ENCODE results near the gene TRAF3IP3. TPM values are rescaled to one million over a fixed set of nuclear protein-coding genes. Genes with fewer than 3 reads are reported as not detected.

Gene TRAF3IP3
- total RNA-seq, 1 experiment from 2014 or later: not detected

DNA sequence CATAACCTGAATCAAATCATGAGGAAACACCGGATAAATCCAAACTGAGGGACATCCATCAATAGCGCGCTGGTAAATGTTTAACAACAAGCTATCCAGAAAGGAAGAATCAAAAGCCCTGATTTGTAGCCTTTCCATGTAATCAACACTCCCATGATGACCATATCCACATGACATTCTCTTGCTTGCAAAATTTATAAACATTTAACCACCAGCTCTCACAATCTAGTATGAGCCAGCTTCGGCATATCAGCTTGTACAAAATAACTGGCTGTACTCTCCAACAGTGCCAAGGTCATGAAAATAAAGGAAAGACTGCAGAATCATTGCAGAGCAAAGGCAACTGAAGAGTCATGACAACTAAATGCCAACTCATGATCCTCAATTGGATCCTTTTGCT lies 35.5 kb upstream of the TRAF3IP3 start:
- intact Hi-C loops (cut with micrococcal nuclease; ENCODE audit: unreplicated experiment): no loop called here
- Histone ChIP-seq H3K9me3 (no peaks in the 10 kb centered on the region), H3K4me3 (ENCODE audit: low read depth, low read length) (no peak overlapping the region), H3K27me3 (replicated peaks; ENCODE audit: control insufficient read depth, insufficient read depth, low read length) (no peaks in the 10 kb centered on the region), H3K36me3 (ENCODE audit: control insufficient read depth, insufficient read depth, low read length) (no peaks in the 10 kb centered on the region), H3K4me1 (no peaks in the 10 kb centered on the region)
- Mint-ChIP-seq H3K27ac (ENCODE audit: unreplicated experiment) (no peak overlapping the region), H3K4me1 (ENCODE audit: low read depth, unreplicated experiment) (no peaks in the 10 kb centered on the region), H3K36me3 (ENCODE audit: insufficient read depth, unreplicated experiment) (no peaks in the 10 kb centered on the region), H3K27me3 (ENCODE audit: insufficient read depth, unreplicated experiment) (peaks cover 18% of the 10 kb centered on the region), H3K9me3 (ENCODE audit: unreplicated experiment) (no peaks in the 10 kb centered on the region), H3K4me3 (ENCODE audit: unreplicated experiment) (no peak overlapping the region)
- ChIA-PET POLR2A (no interaction called here), CTCF (no interaction called here)
- no peak for DNase-seq
- TF ChIP-seq, protein P1, sequence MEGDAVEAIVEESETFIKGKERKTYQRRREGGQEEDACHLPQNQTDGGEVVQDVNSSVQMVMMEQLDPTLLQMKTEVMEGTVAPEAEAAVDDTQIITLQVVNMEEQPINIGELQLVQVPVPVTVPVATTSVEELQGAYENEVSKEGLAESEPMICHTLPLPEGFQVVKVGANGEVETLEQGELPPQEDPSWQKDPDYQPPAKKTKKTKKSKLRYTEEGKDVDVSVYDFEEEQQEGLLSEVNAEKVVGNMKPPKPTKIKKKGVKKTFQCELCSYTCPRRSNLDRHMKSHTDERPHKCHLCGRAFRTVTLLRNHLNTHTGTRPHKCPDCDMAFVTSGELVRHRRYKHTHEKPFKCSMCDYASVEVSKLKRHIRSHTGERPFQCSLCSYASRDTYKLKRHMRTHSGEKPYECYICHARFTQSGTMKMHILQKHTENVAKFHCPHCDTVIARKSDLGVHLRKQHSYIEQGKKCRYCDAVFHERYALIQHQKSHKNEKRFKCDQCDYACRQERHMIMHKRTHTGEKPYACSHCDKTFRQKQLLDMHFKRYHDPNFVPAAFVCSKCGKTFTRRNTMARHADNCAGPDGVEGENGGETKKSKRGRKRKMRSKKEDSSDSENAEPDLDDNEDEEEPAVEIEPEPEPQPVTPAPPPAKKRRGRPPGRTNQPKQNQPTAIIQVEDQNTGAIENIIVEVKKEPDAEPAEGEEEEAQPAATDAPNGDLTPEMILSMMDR (IDR thresholded peaks at IDR 0.05; ENCODE audit: insufficient read depth in 1 of 2, low read depth in 1 of 2, low read length in 1 of 2, severe bottlenecking in 1 of 2, unreplicated experiment in 1 of 2): no peak
- BruUV-seq (replicated peaks): no TSS peak

DNA sequence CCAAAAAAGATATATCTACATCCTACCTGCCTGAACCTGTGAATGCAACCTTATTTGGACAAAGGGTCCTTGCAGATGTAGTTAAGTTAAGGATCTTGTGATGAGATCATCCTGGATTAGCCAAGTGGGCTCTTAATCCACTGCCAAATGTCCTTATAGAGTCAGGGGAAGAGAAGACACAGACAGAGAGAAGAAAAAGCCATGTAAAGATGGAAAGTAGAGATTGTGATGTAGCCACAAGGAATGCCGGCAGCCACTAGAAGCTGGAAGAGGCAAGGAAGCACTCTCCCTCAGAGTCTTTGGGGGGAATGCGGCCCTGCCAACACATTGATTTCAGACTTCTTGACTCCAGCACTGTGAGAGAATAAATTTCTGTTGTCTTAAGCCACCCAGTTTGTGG lies 35.0 kb upstream of the TRAF3IP3 start:
- ChIA-PET CTCF (no interaction called here), POLR2A (no interaction called here)
- Histone ChIP-seq H3K9me3 (no peaks in the 10 kb centered on the region), H3K4me1 (no peaks in the 10 kb centered on the region), H3K27me3 (replicated peaks; ENCODE audit: control insufficient read depth, insufficient read depth, low read length) (no peaks in the 10 kb centered on the region), H3K4me3 (ENCODE audit: low read depth, low read length) (no peak overlapping the region), H3K36me3 (ENCODE audit: control insufficient read depth, insufficient read depth, low read length) (no peaks in the 10 kb centered on the region)
- H3K36me3 Mint-ChIP-seq (ENCODE audit: insufficient read depth, unreplicated experiment): no peaks in the 10 kb centered on the region
- H3K4me3 Mint-ChIP-seq (ENCODE audit: unreplicated experiment): no peak overlapping the region
- H3K27ac Mint-ChIP-seq (ENCODE audit: unreplicated experiment): no peak overlapping the region
- DNase-seq: no peak
- BruUV-seq (replicated peaks): no TSS peak
- H3K4me1 Mint-ChIP-seq (ENCODE audit: low read depth, unreplicated experiment): no peaks in the 10 kb centered on the region
- TF ChIP-seq, protein P1 (IDR thresholded peaks at IDR 0.05; ENCODE audit: insufficient read depth in 1 of 2, low read depth in 1 of 2, low read length in 1 of 2, severe bottlenecking in 1 of 2, unreplicated experiment in 1 of 2): no peak
- H3K27me3 Mint-ChIP-seq (ENCODE audit: insufficient read depth, unreplicated experiment): peaks cover 15% of the 10 kb centered on the region
- H3K9me3 Mint-ChIP-seq (ENCODE audit: unreplicated experiment): no peaks in the 10 kb centered on the region
- intact Hi-C loops (cut with micrococcal nuclease; ENCODE audit: unreplicated experiment): no loop called here

DNA sequence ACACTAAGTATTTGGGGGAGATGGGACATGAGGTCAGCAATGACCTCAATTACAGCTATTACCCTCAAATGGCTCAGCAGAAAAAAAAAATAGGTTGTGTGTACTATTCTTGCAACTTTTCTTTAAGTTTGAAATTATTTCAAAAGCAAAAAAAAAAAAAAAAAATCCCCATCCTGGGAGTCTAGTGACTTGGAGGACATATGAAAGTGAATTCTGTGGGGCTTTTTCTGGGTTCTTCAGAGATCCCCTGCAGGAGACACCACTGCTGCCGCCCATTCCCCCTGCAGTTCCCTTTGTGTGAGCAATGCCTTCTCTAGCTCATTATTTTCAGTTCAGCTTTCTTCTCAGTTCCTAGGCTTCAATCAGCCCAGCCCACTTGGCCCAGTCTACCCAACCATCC lies 34.5 kb upstream of the TRAF3IP3 start:
- H3K36me3 ChIP-seq (ENCODE audit: control insufficient read depth, insufficient read depth, low read length): no peaks in the 10 kb centered on the region
- no peak overlapping the region for H3K27ac Mint-ChIP-seq (ENCODE audit: unreplicated experiment)
- ChIA-PET POLR2A (no interaction called here), CTCF (no interaction called here)
- H3K4me1 Mint-ChIP-seq (ENCODE audit: low read depth, unreplicated experiment): no peaks in the 10 kb centered on the region
- H3K9me3 ChIP-seq: no peaks in the 10 kb centered on the region
- H3K27me3 Mint-ChIP-seq (ENCODE audit: insufficient read depth, unreplicated experiment): peaks cover 15% of the 10 kb centered on the region
- no TSS peak for BruUV-seq (replicated peaks)
- H3K4me3 ChIP-seq (ENCODE audit: low read depth, low read length): no peak overlapping the region
- no peaks in the 10 kb centered on the region for H3K9me3 Mint-ChIP-seq (ENCODE audit: unreplicated experiment)
- H3K27me3 ChIP-seq (replicated peaks; ENCODE audit: control insufficient read depth, insufficient read depth, low read length): no peaks in the 10 kb centered on the region
- H3K36me3 Mint-ChIP-seq (ENCODE audit: insufficient read depth, unreplicated experiment): no peaks in the 10 kb centered on the region
- intact Hi-C loops (cut with micrococcal nuclease; ENCODE audit: unreplicated experiment): no loop called here
- TF ChIP-seq, protein P1 (IDR thresholded peaks at IDR 0.05; ENCODE audit: insufficient read depth in 1 of 2, low read depth in 1 of 2, low read length in 1 of 2, severe bottlenecking in 1 of 2, unreplicated experiment in 1 of 2): no peak
- H3K4me3 Mint-ChIP-seq (ENCODE audit: unreplicated experiment): no peak overlapping the region
- no peak for DNase-seq
- no peaks in the 10 kb centered on the region for H3K4me1 ChIP-seq

Measured in Caco-2 (cell line).